Sciatic nerve (tissue), 2 donors: ENCODE results near the gene AIFM3. TPM values are rescaled to one million over a fixed set of nuclear protein-coding genes. Genes with fewer than 3 reads are reported as not detected.
"Not testable (repeated sequence)": the region's sequence is repeated elsewhere in the genome, so short reads cannot be mapped to it uniquely, and the experiment has no call there.

ENCODE experiments used
- ATAC-seq: fragments of 200-7000 bp; cut with Tn5 transposase; one replicate; pipeline ENCODE4 v1.9.1; 2020; ENCODE audit warnings: mild to moderate bottlenecking, moderate library complexity
- DNase-seq: peaks from one replicate; pipeline ENCODE4 v3.0.0-alpha.2; 2020; ENCODE audit warnings: low spot score
- intact Hi-C: fragments of 100-400 bp; cut with DNase I; formaldehyde crosslinking; loops from one replicate; pipeline ENCODE4 v1.14.2; 2022
- total RNA-seq: library from RNA; stranded (reverse); fragmentation: NEBNext Ultra II Directional; extraction: Animal tissue kit (Norgen Biotek cat#: 25700); gene quantifications from one replicate; pipeline ENCODE4 v1.2.1, GENCODE V29; 2021
- donor health status: DM: no; HTN: no; CAD: no.
- donor health status: DM: no; HTN: no; CAD: no.

AIFM3 gene, protein sequence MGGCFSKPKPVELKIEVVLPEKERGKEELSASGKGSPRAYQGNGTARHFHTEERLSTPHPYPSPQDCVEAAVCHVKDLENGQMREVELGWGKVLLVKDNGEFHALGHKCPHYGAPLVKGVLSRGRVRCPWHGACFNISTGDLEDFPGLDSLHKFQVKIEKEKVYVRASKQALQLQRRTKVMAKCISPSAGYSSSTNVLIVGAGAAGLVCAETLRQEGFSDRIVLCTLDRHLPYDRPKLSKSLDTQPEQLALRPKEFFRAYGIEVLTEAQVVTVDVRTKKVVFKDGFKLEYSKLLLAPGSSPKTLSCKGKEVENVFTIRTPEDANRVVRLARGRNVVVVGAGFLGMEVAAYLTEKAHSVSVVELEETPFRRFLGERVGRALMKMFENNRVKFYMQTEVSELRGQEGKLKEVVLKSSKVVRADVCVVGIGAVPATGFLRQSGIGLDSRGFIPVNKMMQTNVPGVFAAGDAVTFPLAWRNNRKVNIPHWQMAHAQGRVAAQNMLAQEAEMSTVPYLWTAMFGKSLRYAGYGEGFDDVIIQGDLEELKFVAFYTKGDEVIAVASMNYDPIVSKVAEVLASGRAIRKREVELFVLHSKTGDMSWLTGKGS
- 2.1 TPM for total RNA-seq

- ATAC-seq, result no peak
- intact Hi-C loops, result no loop called here
- DNase-seq, result no peak
Measured at GRCh38 chr22:20966883-20967696, at the start of gene AIFM3. Gene AIFM3 (plus strand): TSS chr22:20967255. CDS start chr22:20967945, 690 bp downstream.

DNA sequence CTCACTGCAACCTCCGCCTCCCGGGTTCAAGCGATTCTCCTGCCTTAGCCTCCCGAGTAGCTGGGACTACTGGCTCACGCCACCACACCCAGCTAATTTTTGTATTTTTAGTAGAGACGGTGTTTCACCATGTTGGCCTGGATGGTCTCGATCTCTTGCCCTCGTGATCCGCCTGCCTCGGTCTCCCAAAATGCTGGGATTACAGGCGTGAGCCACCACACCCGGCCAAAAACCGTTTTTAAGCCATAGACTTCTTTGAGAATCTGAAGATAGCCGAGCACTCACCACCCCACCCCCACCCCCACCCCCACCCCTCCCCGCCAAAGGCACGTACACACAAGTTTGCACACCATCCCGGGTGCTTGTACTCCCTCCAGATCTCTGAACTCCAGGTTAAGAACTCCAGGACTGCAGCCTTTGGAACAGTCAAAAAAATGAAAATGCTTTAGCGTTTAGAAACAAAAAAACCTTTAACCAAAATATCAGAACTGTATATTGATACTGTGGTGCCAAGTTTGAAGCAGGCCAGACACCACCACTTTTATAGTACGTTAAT, 48.3 kb upstream of the AIFM3 start:
- no peak for DNase-seq
- intact Hi-C loops, result no loop called here
- ATAC-seq, result no peak

DNA sequence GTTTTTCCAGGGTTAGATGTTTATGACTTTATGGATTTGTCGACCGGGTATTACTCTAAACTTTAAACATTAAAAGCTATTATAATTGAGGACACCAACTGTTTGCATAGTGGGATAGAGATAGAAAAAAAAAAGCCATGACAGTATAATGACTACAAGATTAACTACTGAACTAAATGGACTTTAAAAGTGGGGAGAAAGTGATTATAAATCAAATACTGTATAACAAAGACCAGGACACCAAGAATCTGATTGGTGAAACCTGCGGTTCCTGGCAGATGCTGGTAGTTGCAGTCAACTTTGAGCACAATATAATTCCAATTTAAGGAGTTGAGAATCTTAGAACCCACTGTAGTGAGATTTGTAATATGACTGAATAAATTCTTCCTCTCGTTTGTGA, 47.3 kb upstream of the AIFM3 start:
- DNase-seq (no peak), ATAC-seq (no peak)
- intact Hi-C loops, result no loop called here

DNA sequence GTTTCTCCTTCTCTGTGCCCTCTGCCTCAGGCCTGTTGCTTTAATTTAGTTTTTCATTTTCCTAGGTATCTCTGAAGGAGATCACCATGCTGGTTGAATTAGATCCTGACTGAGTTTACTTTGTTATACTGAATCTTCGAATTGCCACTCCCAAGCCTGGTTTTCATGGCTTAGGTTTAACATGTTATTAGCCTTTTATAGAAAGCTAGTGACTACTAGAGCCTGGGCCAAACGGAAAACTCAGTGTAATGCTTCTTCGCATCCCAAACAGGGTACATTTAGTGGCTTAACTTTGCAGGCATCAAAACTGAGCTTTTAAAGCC, 46.2 kb upstream of the AIFM3 start:
- intact Hi-C loops, result no loop called here
- no peak for DNase-seq
- no peak for ATAC-seq

GRCh38 chr22:20922141-20922751, 44.8 kb upstream of the AIFM3 start:
- ATAC-seq (no peak), DNase-seq (no peak)
- intact Hi-C loops, result no loop called here

DNA sequence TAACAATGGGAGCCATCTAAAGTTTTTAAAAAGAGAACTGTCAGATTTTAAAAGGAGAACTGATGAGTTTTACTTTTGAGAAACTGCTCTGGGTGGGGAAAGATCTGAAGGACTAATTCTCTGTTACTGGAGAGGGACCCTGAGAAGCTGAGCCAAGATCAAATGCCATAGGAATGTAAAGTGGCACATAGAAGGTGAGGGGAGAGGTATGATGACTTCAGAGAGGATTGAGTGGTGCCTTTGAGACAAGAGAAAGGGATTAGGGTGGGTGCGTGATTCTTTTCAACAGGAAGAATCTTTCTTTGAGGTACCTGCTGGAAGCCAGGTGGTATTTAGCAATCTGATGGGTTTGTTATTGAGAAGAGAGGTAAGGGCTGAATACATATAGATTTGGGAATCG, 40.8 kb upstream of the AIFM3 start:
- intact Hi-C loops, result no loop called here
- DNase-seq (no peak), ATAC-seq (no peak)

GRCh38 chr22:20927940-20928572, 39.0 kb upstream of the AIFM3 start:
- DNase-seq, result no peak
- ATAC-seq, result no peak
- intact Hi-C loops, result no loop called here

- DNase-seq (no peak), ATAC-seq (no peak)
- intact Hi-C loops, result no loop called here
Measured at GRCh38 chr22:20928573-20928967, 38.5 kb upstream of the AIFM3 start.

DNA sequence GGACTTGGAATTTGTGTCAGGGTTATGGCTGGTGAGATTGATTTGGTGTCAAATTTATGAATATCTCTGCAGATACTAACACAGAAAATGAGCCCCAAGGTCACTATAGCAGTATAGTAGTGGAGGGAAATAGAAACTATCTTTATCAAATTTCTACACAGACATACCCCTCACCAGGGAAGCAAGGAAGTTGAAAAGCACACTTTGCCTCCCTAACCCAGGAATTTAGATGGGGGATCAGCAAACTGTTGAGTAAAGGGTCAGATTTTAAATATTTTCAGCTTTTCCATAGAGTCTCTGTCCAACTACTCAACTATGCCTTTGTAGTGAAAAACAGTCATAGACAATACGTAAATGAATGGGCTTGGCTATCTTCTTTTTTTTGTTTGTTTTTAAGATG, 37.1 kb upstream of the AIFM3 start:
- no peak for ATAC-seq
- intact Hi-C loops, result no loop called here

DNA sequence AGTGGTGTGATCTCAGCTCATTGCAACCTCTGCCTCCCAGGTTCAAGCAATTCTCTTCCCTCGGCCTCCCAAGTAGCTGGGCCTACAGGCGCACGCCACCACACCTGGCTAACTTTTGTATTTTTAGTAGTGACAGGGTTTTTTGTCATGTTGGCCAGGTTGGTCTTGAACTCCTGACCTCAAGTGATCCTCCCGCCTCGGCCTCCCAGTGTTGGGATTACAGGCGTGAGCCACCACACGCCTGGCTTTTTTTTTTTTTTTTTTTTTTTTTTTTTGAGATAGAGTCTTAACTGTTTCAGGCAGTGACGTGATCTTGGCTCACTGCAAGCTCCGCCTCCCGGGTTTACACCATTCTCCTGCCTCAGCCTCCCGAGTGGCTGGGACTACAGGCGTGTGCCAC, 36.6 kb upstream of the AIFM3 start:
- ATAC-seq, intact Hi-C loops, DNase-seq: not testable (repeated sequence)

More for the DNA sequence above, 37.1 kb upstream of the AIFM3 start:
- no peak for DNase-seq

GRCh38 chr22:20931126-20931654, 35.9 kb upstream of the AIFM3 start:
- intact Hi-C loops, result no loop called here
- no peak for ATAC-seq
- no peak for DNase-seq

- intact Hi-C loops, result no loop called here
- DNase-seq (no peak), ATAC-seq (no peak)
Measured at GRCh38 chr22:20933910-20934309, 33.1 kb upstream of the AIFM3 start.

- intact Hi-C loops, DNase-seq, ATAC-seq: not testable (repeated sequence)
Measured at GRCh38 chr22:20935049-20935448, 32.0 kb upstream of the AIFM3 start.

- intact Hi-C loops, ATAC-seq, DNase-seq: not testable (repeated sequence)
Measured at GRCh38 chr22:20935780-20936539, 31.1 kb upstream of the AIFM3 start.

- no peak for DNase-seq
- intact Hi-C loops, result no loop called here
- no peak for ATAC-seq
Measured at GRCh38 chr22:20937031-20937793, 29.8 kb upstream of the AIFM3 start.

GRCh38 chr22:20937794-20938671, 29.0 kb upstream of the AIFM3 start:
- DNase-seq, result no peak
- ATAC-seq, result no peak
- intact Hi-C loops, result no loop called here
